Suprapubic skin (tissue), 3 donors: Measurements from ENCODE around the gene PCP4L1.

Experiments
- EP300 ChIP-seq: sonication (generic); formaldehyde crosslinking; IDR thresholded peaks from one replicate; pipeline ENCODE4 v1.6.1; 2017; ENCODE audit warnings: antibody characterized with exemption
- POLR2A ChIP-seq, 2 donors: fragments of 450-650 bp; IDR thresholded peaks; one replicate each; pipeline ENCODE4 v1.6.1; 2017; ENCODE audit warnings: antibody characterized with exemption in 2 of 2, mild to moderate bottlenecking in 2 of 2, moderate library complexity in 2 of 2
- TF ChIP-seq, protein P1 (sequence below), 2 donors: fragments of 200-600 bp in 1 of 2; fragments of 450-650 bp in 1 of 2; sonication (generic) in 1 of 2; IDR thresholded peaks; one replicate each; pipeline ENCODE4 v1.5.1; 2016 to 2019; ENCODE audit warnings: antibody characterized with exemption in 2 of 2, mild to moderate bottlenecking in 1 of 2, moderate library complexity in 1 of 2

DNA sequence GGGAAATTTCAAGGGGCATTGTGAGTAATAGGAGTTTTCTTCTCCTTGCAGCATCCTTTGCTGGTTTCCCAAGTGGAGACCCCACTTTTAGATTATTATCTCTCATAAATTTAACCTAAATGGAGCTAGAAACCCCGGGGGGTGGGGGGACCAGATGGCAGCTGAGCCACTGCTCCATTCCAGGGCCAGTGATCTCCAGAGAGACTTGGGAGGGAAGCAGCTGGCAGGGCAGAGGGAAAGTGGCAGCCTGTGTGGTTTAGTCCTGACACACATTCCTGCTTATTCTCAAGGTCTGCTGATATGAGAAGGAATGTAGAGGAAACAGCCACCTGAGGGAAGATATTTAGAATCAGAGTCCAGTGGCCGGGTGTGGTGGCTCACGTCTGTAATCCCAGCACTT, 16.3 kb downstream of the PCP4L1 start:
- TF ChIP-seq, protein P1, sequence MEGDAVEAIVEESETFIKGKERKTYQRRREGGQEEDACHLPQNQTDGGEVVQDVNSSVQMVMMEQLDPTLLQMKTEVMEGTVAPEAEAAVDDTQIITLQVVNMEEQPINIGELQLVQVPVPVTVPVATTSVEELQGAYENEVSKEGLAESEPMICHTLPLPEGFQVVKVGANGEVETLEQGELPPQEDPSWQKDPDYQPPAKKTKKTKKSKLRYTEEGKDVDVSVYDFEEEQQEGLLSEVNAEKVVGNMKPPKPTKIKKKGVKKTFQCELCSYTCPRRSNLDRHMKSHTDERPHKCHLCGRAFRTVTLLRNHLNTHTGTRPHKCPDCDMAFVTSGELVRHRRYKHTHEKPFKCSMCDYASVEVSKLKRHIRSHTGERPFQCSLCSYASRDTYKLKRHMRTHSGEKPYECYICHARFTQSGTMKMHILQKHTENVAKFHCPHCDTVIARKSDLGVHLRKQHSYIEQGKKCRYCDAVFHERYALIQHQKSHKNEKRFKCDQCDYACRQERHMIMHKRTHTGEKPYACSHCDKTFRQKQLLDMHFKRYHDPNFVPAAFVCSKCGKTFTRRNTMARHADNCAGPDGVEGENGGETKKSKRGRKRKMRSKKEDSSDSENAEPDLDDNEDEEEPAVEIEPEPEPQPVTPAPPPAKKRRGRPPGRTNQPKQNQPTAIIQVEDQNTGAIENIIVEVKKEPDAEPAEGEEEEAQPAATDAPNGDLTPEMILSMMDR (IDR thresholded peaks at IDR 0.05), result no peak
- TF ChIP-seq POLR2A (IDR thresholded peaks at IDR 0.05) (no peak), EP300 (no peak)
